Measurements from ENCODE around the gene ZNF862. TPM values are rescaled to one million over a fixed set of nuclear protein-coding genes. Genes with fewer than 3 reads are reported as not detected.

ZNF862 gene
- polyA plus RNA-seq, 1 of the 3 experiments (the other 2 are of a cell fraction): 17.3 TPM

- peak; percentile 57 for TF ChIP-seq RAD21 (IDR thresholded peaks at IDR 0.05; ENCODE audit: low read length)
- peak; percentile 49 for TF ChIP-seq CTCF (IDR thresholded peaks at IDR 0.05)
- peak; percentile 10; the same call in 1 of the 2 replicates for TF ChIP-seq SMC3 (IDR thresholded peaks at IDR 0.05; ENCODE audit: low read depth, low read length)
- TF ChIP-seq, protein P1, sequence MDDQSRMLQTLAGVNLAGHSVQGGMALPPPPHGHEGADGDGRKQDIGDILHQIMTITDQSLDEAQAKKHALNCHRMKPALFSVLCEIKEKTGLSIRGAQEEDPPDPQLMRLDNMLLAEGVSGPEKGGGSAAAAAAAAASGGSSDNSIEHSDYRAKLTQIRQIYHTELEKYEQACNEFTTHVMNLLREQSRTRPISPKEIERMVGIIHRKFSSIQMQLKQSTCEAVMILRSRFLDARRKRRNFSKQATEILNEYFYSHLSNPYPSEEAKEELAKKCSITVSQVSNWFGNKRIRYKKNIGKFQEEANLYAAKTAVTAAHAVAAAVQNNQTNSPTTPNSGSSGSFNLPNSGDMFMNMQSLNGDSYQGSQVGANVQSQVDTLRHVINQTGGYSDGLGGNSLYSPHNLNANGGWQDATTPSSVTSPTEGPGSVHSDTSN (IDR thresholded peaks at IDR 0.05): no peak
- no peak for TF ChIP-seq RCOR1 (IDR thresholded peaks at IDR 0.05; ENCODE audit: low read length)
- CTCF ChIA-PET: interaction anchor here (0.8 to 16.9 kb wide), 18 partner anchors 9 to 489 kb away, joined by 3 to 189 read pairs (median 5); no protein-coding TSS in a partner anchor
- Histone ChIP-seq H3K4me1 (ENCODE audit: control insufficient read depth in 1 of 2, insufficient read depth in 2 of 2, low read depth in 1 of 2, low read length in 1 of 2) (peaks cover 0 to 4% of the 10 kb centered on the region in 2 experiments; a peak in 1 of 4 replicates), H3K9ac (no peak overlapping the region), H3K9me3 (no peaks in the 10 kb centered on the region), H3K9me2 (no peaks in the 10 kb centered on the region), H3K27me3 (ENCODE audit: insufficient read depth) (peaks cover 5% of the 10 kb centered on the region; the same call in 1 of the 2 replicates), H3K79me2 (ENCODE audit: insufficient read depth) (no peaks in the 10 kb centered on the region), H3K36me3 (replicated peaks in 1 of 2; ENCODE audit: control insufficient read depth in 1 of 2, insufficient read depth in 2 of 2, low read length in 1 of 2) (no peaks in the 10 kb centered on the region), H3K4me2 (no peak overlapping the region), H4K20me1 (ENCODE audit: insufficient read depth) (no peaks in the 10 kb centered on the region), H2AFZ (ENCODE audit: low read depth) (no peak overlapping the region), H3K4me3 (ENCODE audit: low read depth in 2 of 2, low read length in 1 of 2) (no peak overlapping the region), H3K27ac (ENCODE audit: low read depth in 2 of 2, low read length in 1 of 2) (no peak overlapping the region), H3F3A (replicated peaks; ENCODE audit: insufficient read depth) (no peaks in the 10 kb centered on the region)
- WGBS (ENCODE audit: low lambda C conversion rate): 55% methylated on average over 8 of the region's 8 CpGs
- POLR2A ChIA-PET: no interaction called here
- peak; percentile 75 for DNase-seq
Measured at GRCh38 chr7:149799397-149800168, 38.6 kb upstream of the ZNF862 start.

- WGBS (ENCODE audit: low lambda C conversion rate): 83% methylated on average over 13 of the region's 13 CpGs
- no peak overlapping the region for H3K9ac ChIP-seq
- H3K4me1 ChIP-seq (ENCODE audit: control insufficient read depth in 1 of 2, insufficient read depth in 2 of 2, low read depth in 1 of 2, low read length in 1 of 2): no peaks in the 10 kb centered on the region
- no peak overlapping the region for H2AFZ ChIP-seq (ENCODE audit: low read depth)
- no peaks in the 10 kb centered on the region for H3K36me3 ChIP-seq (replicated peaks in 1 of 2; ENCODE audit: control insufficient read depth in 1 of 2, insufficient read depth in 2 of 2, low read length in 1 of 2)
- no peaks in the 10 kb centered on the region for H3K9me2 ChIP-seq
- H4K20me1 ChIP-seq (ENCODE audit: insufficient read depth): no peaks in the 10 kb centered on the region
- H3K79me2 ChIP-seq (ENCODE audit: insufficient read depth): no peaks in the 10 kb centered on the region
- ChIA-PET CTCF (interaction anchor here (0.5 to 16.9 kb wide), 16 partner anchors 8 to 925 kb away, joined by 3 to 189 read pairs (median 5); no protein-coding TSS in a partner anchor), POLR2A (interaction anchor here (0.7 kb wide), 1 partner anchor 15 kb away, joined by 3 read pairs; no protein-coding TSS in a partner anchor)
- no peaks in the 10 kb centered on the region for H3K9me3 ChIP-seq
- no peaks in the 10 kb centered on the region for H3F3A ChIP-seq (replicated peaks; ENCODE audit: insufficient read depth)
- TF ChIP-seq TCF12 (IDR thresholded peaks at IDR 0.05) (no peak), GABPA (IDR thresholded peaks at IDR 0.05; ENCODE audit: low read depth) (no peak), RXRA (IDR thresholded peaks at IDR 0.05; ENCODE audit: borderline replicate concordance, low read depth) (no peak), FOXM1 (IDR thresholded peaks at IDR 0.05; ENCODE audit: low read depth) (no peak), RFX5 (IDR thresholded peaks at IDR 0.05; ENCODE audit: low read length) (no peak), NRF1 (IDR thresholded peaks at IDR 0.05; ENCODE audit: low read depth, low read length) (no peak), POLR2AphosphoS5 (IDR thresholded peaks at IDR 0.05; ENCODE audit: low read depth, low read length) (no peak), MAX (IDR thresholded peaks at IDR 0.05; ENCODE audit: low read depth) (no peak), MEF2A (IDR thresholded peaks at IDR 0.05; ENCODE audit: borderline replicate concordance, low read depth) (no peak), FOXJ3 (CRISPR knock-in tag; IDR thresholded peaks at IDR 0.05) (no peak)
- TF ChIP-seq, protein P2, sequence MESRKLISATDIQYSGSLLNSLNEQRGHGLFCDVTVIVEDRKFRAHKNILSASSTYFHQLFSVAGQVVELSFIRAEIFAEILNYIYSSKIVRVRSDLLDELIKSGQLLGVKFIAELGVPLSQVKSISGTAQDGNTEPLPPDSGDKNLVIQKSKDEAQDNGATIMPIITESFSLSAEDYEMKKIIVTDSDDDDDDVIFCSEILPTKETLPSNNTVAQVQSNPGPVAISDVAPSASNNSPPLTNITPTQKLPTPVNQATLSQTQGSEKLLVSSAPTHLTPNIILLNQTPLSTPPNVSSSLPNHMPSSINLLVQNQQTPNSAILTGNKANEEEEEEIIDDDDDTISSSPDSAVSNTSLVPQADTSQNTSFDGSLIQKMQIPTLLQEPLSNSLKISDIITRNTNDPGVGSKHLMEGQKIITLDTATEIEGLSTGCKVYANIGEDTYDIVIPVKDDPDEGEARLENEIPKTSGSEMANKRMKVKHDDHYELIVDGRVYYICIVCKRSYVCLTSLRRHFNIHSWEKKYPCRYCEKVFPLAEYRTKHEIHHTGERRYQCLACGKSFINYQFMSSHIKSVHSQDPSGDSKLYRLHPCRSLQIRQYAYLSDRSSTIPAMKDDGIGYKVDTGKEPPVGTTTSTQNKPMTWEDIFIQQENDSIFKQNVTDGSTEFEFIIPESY (IDR thresholded peaks at IDR 0.05; ENCODE audit: borderline replicate concordance, low read depth): no peak
- TF ChIP-seq, protein P3, sequence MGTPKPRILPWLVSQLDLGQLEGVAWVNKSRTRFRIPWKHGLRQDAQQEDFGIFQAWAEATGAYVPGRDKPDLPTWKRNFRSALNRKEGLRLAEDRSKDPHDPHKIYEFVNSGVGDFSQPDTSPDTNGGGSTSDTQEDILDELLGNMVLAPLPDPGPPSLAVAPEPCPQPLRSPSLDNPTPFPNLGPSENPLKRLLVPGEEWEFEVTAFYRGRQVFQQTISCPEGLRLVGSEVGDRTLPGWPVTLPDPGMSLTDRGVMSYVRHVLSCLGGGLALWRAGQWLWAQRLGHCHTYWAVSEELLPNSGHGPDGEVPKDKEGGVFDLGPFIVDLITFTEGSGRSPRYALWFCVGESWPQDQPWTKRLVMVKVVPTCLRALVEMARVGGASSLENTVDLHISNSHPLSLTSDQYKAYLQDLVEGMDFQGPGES (IDR thresholded peaks at IDR 0.05; ENCODE audit: low read depth, low read length): no peak
- no peak overlapping the region for H3K4me2 ChIP-seq
- DNase-seq: no peak
- H3K4me3 ChIP-seq (ENCODE audit: low read depth in 2 of 2, low read length in 1 of 2): no peak overlapping the region
- H3K27ac ChIP-seq (ENCODE audit: low read depth in 2 of 2, low read length in 1 of 2): no peak overlapping the region
- H3K27me3 ChIP-seq (ENCODE audit: insufficient read depth): peaks cover 7% of the 10 kb centered on the region
Measured at GRCh38 chr7:149800169-149800555, 38.0 kb upstream of the ZNF862 start.
